Natural killer cell (primary cell): ENCODE data around the gene ATAT1. TPM values are rescaled to one million over a fixed set of nuclear protein-coding genes. Genes with fewer than 3 reads are reported as not detected.

Source experiments
- ATAC-seq, 3 donors: fragments of 150-1000 bp in 2 of 3; fragments of 200-7000 bp in 1 of 3; cut with Tn5 transposase; 1 replicate in 1 of 3; 2 replicates in 2 of 3; pipeline ENCODE4 v1.10.0; 2021; ENCODE audit warnings: mild to moderate bottlenecking in 2 of 3, moderate library complexity in 2 of 3
- DNase-seq, 2 donors: peaks; one replicate each; pipeline versions ENCODE4 v3.0.0 to v3.0.0-alpha.2; 2013 to 2021; ENCODE audit warnings: mixed read lengths in 1 of 2
- H3K27ac ChIP-seq: one replicate; pipeline ENCODE4 v1.5.1; 2013; ENCODE audit warnings: mild to moderate bottlenecking, low read length
- H3K27me3 ChIP-seq: one replicate; pipeline ENCODE4 v1.6.1; 2013; ENCODE audit warnings: low read length; ENCODE audit not compliant: control insufficient read depth, insufficient read depth
- H3K36me3 ChIP-seq: one replicate; pipeline ENCODE4 v1.6.1; 2013; ENCODE audit warnings: low read length; ENCODE audit not compliant: control insufficient read depth, insufficient read depth
- H3K4me1 ChIP-seq: one replicate; pipeline ENCODE4 v1.6.1; 2013; ENCODE audit warnings: low read length; ENCODE audit not compliant: control insufficient read depth, insufficient read depth
- H3K4me3 ChIP-seq: one replicate; pipeline ENCODE4 v1.5.1; 2013; ENCODE audit warnings: low read length
- H3K9me3 ChIP-seq: one replicate; pipeline ENCODE4 v1.6.1; 2013; ENCODE audit warnings: low read length; ENCODE audit not compliant: control insufficient read depth, insufficient read depth
- H3K27ac Mint-ChIP-seq, 2 donors: one replicate each; pipeline ENCODE4 v1.8.0; 2022; ENCODE audit warnings: mild to moderate bottlenecking in 2 of 2, mixed read lengths in 2 of 2, moderate library complexity in 1 of 2
- H3K27me3 Mint-ChIP-seq, 2 donors: one replicate each; pipeline ENCODE4 v1.8.0; 2022; ENCODE audit warnings: low read depth in 2 of 2, mixed read lengths in 2 of 2
- H3K36me3 Mint-ChIP-seq: one replicate; pipeline ENCODE4 v1.8.0; 2022; ENCODE audit warnings: mixed read lengths
- H3K4me1 Mint-ChIP-seq, 2 donors: one replicate each; pipeline ENCODE4 v1.8.0; 2022; ENCODE audit warnings: mixed read lengths in 2 of 2
- H3K4me3 Mint-ChIP-seq: one replicate; pipeline ENCODE4 v1.8.0; 2022; ENCODE audit warnings: mild to moderate bottlenecking, moderate library complexity, mixed read lengths
- H3K9me3 Mint-ChIP-seq, 2 donors: one replicate each; pipeline ENCODE4 v1.8.0; 2022; ENCODE audit warnings: mixed read lengths in 2 of 2
- WGBS: methylation state at CpG from one replicate; pipeline ENCODE4 v1.1.7; 2013; ENCODE audit warnings: missing lambda C conversion rate; ENCODE audit not compliant: insufficient coverage; 5-methylcytosine and 5-hydroxymethylcytosine counted together
- intact Hi-C: fragments of 100-400 bp; cut with micrococcal nuclease; formaldehyde crosslinking; loops from one replicate; pipeline ENCODE4 v1.14.2; 2022
- total RNA-seq, 4 donors: library from RNA; stranded (reverse); fragments of 120-200 nt in 1 of 4; gene quantifications; one replicate each; pipeline versions ENCODE4 v1.2.3 to v1.2.4, GENCODE V29; 2013 to 2022
- TF ChIP-seq, protein P1 (sequence below): fragments of 200-600 bp; IDR thresholded peaks from one replicate; pipeline ENCODE4 v1.8.0; 2022; ENCODE audit warnings: antibody characterized with exemption

Gene ATAT1
- total RNA-seq, 3 donors from 2014 or later (not counting 1 experiment from before 2014, with no cell fraction given): 8.1 to 10.8 (median 8.9) TPM

- Mint-ChIP-seq H3K27ac (peak overlapping the region; percentile 96 to 100), H3K4me3 (peak overlapping the region; percentile 100), H3K9me3 (no peaks in the 10 kb centered on the region), H3K4me1 (peaks cover 68 to 77% of the 10 kb centered on the region in 2 donors), H3K36me3 (peaks cover 26% of the 10 kb centered on the region), H3K27me3 (peaks cover 0 to 5% of the 10 kb centered on the region in 2 donors)
- DNase-seq: peak in 1 of 2 donors; percentile 25
- no peaks in the 10 kb centered on the region for H3K9me3 ChIP-seq
- intact Hi-C loops: loop anchor here (10.0 kb wide), 1 partner anchor 741 kb away; the partner anchor contains the start of gene HLA-B
- peaks cover 29% of the 10 kb centered on the region for H3K36me3 ChIP-seq
- TF ChIP-seq, protein P1, sequence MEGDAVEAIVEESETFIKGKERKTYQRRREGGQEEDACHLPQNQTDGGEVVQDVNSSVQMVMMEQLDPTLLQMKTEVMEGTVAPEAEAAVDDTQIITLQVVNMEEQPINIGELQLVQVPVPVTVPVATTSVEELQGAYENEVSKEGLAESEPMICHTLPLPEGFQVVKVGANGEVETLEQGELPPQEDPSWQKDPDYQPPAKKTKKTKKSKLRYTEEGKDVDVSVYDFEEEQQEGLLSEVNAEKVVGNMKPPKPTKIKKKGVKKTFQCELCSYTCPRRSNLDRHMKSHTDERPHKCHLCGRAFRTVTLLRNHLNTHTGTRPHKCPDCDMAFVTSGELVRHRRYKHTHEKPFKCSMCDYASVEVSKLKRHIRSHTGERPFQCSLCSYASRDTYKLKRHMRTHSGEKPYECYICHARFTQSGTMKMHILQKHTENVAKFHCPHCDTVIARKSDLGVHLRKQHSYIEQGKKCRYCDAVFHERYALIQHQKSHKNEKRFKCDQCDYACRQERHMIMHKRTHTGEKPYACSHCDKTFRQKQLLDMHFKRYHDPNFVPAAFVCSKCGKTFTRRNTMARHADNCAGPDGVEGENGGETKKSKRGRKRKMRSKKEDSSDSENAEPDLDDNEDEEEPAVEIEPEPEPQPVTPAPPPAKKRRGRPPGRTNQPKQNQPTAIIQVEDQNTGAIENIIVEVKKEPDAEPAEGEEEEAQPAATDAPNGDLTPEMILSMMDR: no peak
- no peak overlapping the region for H3K4me3 ChIP-seq
- peaks cover 17% of the 10 kb centered on the region for H3K4me1 ChIP-seq
- H3K27me3 ChIP-seq: no peaks in the 10 kb centered on the region
- H3K27ac ChIP-seq: peak overlapping the region; percentile 99
- ATAC-seq: no peak
Observed at GRCh38 chr6:30613251-30614043, 13.2 kb upstream of the ATAT1 start.

GRCh38 chr6:30614044-30614842 is 12.4 kb upstream of the ATAT1 start:
- WGBS: 48% methylated on average over 6 of the region's 8 CpGs
- H3K36me3 ChIP-seq: peaks cover 23% of the 10 kb centered on the region
- H3K4me3 Mint-ChIP-seq: peak overlapping the region; percentile 100
- no peaks in the 10 kb centered on the region for H3K27me3 ChIP-seq
- H3K36me3 Mint-ChIP-seq: peaks cover 26% of the 10 kb centered on the region
- peaks cover 75 to 76% of the 10 kb centered on the region in 2 donors for H3K4me1 Mint-ChIP-seq
- H3K27me3 Mint-ChIP-seq: peaks cover 0 to 5% of the 10 kb centered on the region in 2 donors
- TF ChIP-seq, protein P1: no peak
- intact Hi-C loops: loop anchor here (10.0 kb wide), 1 partner anchor 741 kb away; the partner anchor contains the start of gene HLA-B
- no peaks in the 10 kb centered on the region for H3K9me3 Mint-ChIP-seq
- peaks cover 23% of the 10 kb centered on the region for H3K4me1 ChIP-seq
- H3K9me3 ChIP-seq: no peaks in the 10 kb centered on the region
- ATAC-seq (no peak), DNase-seq (peak in 1 of 2 donors; percentile 49)
- peak overlapping the region; percentile 73 for H3K4me3 ChIP-seq
- peak overlapping the region; percentile 99 for H3K27ac ChIP-seq
- peak overlapping the region; percentile 96 to 100 for H3K27ac Mint-ChIP-seq

GRCh38 chr6:30614843-30615218 is 11.8 kb upstream of the ATAT1 start:
- Histone ChIP-seq H3K9me3 (no peaks in the 10 kb centered on the region), H3K36me3 (peaks cover 23% of the 10 kb centered on the region), H3K4me3 (peak overlapping the region; percentile 73), H3K4me1 (peaks cover 23% of the 10 kb centered on the region), H3K27me3 (no peaks in the 10 kb centered on the region), H3K27ac (peak overlapping the region; percentile 99)
- DNase-seq: peak; percentile 69 to 97
- peaks cover 0 to 5% of the 10 kb centered on the region in 2 donors for H3K27me3 Mint-ChIP-seq
- peak overlapping the region; percentile 96 to 100 for H3K27ac Mint-ChIP-seq
- intact Hi-C loops: loop anchor here (5.0 to 10.0 kb wide), 4 partner anchors 73 to 740 kb away; partner anchors contain the start of genes FLOT1, HLA-B and IER3
- H3K9me3 Mint-ChIP-seq: no peaks in the 10 kb centered on the region
- H3K4me1 Mint-ChIP-seq: peaks cover 72 to 75% of the 10 kb centered on the region in 2 donors
- TF ChIP-seq, protein P1: no peak
- peak overlapping the region; percentile 100 for H3K4me3 Mint-ChIP-seq
- 0% methylated on average over 1 of the region's 6 CpGs for WGBS
- peak; percentile 58 to 76 (median 61) for ATAC-seq
- H3K36me3 Mint-ChIP-seq: peaks cover 26% of the 10 kb centered on the region
